ENCODE results near the gene ATG101. TPM values are rescaled to one million over a fixed set of nuclear protein-coding genes. Genes with fewer than 3 reads are reported as not detected.

The ATG101 gene
- total RNA-seq, 4 donors from 2014 or later: 30.3 to 71.4 (median 61.2) TPM

DNA sequence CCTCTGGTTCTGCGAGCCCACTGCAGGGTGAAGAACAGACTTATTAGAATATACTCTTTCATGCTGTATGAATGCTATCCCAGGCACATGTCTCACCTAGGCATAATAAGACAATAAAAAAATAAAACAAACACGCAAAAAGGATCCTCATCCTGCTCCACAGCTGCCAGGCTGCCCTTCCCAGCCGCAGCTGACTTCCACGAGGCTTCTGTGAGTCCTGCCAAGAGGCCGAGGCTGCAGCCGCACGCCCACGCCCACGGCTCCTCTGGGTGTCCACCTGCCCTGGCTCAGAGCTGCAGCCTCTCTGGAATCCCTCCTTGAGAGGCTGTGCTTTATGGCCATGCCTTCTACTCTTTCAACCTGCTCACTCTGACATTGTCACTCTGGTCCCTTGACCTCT lies 16.6 kb downstream of the ATG101 start:
- Histone ChIP-seq H3K4me1 (peaks cover 20 to 24% (median 22%) of the 10 kb centered on the region in 4 donors), H3K27me3 (peaks cover 0 to 48% (median 0%) of the 10 kb centered on the region in 4 donors), H3K9me3 (no peaks in the 10 kb centered on the region), H3K36me3 (no peaks in the 10 kb centered on the region), H3K4me3 (no peak overlapping the region), H3K27ac (replicated peaks in 1 of 4) (no peak overlapping the region)
- TF ChIP-seq POLR2A (IDR thresholded peaks at IDR 0.05; ENCODE audit: low read depth) (no peak), EP300 (IDR thresholded peaks at IDR 0.05) (no peak), POLR2AphosphoS5 (IDR thresholded peaks at IDR 0.05) (no peak)
- TF ChIP-seq, protein P1, sequence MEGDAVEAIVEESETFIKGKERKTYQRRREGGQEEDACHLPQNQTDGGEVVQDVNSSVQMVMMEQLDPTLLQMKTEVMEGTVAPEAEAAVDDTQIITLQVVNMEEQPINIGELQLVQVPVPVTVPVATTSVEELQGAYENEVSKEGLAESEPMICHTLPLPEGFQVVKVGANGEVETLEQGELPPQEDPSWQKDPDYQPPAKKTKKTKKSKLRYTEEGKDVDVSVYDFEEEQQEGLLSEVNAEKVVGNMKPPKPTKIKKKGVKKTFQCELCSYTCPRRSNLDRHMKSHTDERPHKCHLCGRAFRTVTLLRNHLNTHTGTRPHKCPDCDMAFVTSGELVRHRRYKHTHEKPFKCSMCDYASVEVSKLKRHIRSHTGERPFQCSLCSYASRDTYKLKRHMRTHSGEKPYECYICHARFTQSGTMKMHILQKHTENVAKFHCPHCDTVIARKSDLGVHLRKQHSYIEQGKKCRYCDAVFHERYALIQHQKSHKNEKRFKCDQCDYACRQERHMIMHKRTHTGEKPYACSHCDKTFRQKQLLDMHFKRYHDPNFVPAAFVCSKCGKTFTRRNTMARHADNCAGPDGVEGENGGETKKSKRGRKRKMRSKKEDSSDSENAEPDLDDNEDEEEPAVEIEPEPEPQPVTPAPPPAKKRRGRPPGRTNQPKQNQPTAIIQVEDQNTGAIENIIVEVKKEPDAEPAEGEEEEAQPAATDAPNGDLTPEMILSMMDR (IDR thresholded peaks at IDR 0.05): no peak
- DNase-seq (ENCODE audit: extremely low spot score): no peak
- 34% methylated on average over 9 of the region's 9 CpGs for WGBS
- intact Hi-C loops (cut with DNase I): no loop called here

DNA sequence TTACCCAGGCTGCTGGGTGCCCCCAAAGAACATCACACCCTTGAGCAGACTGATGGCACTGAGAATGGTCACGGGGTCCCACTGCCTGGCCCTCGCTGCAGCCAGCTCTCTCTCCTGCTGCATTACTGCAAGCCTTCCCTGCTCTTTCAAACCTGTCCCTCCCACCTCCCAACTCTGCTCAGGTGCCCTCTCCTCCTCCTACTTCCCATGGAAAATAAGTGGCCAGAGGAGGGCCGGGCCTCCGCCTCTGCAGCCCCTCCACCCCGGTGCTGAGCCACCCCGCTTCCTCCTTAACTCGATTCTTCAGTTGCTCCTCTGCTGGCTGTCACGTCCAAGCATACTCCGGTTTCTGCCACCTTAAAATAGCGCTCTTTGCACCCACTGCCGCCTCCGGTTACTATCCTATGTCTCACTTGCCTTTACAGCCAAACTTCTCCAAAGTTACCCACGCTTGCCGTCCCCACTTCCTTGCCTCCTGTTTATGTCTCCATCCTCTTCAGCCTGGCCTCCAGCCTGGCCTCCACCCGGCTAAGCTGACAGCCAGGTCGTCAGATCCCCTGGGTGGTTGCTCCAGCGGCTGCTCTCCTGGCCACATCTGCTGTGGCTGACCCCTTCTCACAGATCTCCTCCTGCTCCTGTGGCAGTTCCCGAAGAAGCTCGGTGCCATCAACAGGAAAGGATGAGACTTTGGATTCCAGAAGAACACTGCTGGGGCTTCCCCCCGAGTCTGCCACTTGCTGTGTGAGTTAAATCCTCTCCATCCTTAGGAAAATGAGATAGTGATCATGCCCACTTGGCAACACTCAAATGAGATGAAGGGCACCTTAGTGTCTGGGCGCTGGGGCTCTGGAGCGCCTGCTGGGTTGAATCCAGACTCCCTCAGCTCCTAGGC lies 17.4 kb downstream of the ATG101 start:
- H3K36me3 ChIP-seq: no peaks in the 10 kb centered on the region
- intact Hi-C loops (cut with DNase I): no loop called here
- H3K9me3 ChIP-seq: no peaks in the 10 kb centered on the region
- H3K27ac ChIP-seq (replicated peaks in 1 of 4): no peak overlapping the region
- DNase-seq (ENCODE audit: extremely low spot score): no peak
- WGBS: 84% methylated on average over 22 of the region's 22 CpGs
- TF ChIP-seq EP300 (IDR thresholded peaks at IDR 0.05): no peak
- H3K4me1 ChIP-seq: peaks cover 12 to 15% (median 14%) of the 10 kb centered on the region in 4 donors
- no peak overlapping the region for H3K4me3 ChIP-seq
- H3K27me3 ChIP-seq: peaks cover 0 to 50% (median 0%) of the 10 kb centered on the region in 4 donors

DNA sequence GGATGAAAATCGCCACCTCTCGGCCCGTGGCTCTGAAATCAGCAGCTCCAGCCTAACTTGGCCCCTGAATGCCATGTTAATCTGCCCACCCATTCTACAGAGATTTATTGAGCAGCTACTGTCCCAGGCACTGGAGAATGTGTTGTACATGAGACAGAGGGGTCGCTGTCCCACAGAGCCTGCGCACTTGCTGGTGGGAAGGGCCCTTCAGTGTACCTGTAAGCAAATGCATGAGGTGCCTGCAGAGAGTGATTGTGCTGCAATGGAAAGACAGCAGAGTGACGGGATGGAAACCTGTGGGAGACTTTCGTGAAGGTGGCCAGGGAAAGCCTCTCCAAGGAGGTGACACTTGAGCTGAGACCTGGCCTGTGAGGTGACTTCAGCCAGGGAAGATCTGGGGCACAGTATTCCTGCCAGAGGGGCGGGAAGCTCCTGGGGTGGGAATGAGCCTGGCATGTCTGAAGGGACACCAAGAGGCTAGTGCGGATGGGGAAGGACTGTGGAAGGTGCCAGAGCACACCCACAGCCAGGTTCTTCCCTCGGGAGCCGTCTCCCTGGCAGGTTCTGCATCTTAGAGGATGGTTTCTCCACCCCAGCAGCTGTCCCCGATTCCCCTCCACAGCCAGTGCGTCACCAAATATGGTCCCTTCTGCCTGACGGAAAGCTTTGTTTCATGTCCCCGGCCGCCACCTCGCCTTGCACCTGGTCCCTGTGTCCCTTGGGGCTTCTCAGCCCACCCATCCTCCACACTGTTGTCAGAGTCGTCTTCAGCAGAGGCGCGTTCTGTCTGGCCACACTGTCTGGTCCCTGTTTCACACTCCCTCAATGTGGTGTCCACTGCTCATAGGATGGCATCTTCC lies 18.4 kb downstream of the ATG101 start:
- TF ChIP-seq EP300 (IDR thresholded peaks at IDR 0.05): no peak
- TF ChIP-seq POLR2AphosphoS5 (IDR thresholded peaks at IDR 0.05): no peak
- TF ChIP-seq POLR2A (IDR thresholded peaks at IDR 0.05; ENCODE audit: low read depth): no peak
- TF ChIP-seq, protein P1 (IDR thresholded peaks at IDR 0.05): no peak
- Histone ChIP-seq H3K4me3 (no peak overlapping the region), H3K27me3 (peaks cover 0 to 50% (median 0%) of the 10 kb centered on the region in 4 donors), H3K4me1 (peaks cover 2 to 5% (median 4%) of the 10 kb centered on the region in 4 donors), H3K9me3 (no peaks in the 10 kb centered on the region), H3K27ac (replicated peaks in 1 of 4) (no peak overlapping the region), H3K36me3 (no peaks in the 10 kb centered on the region)
- intact Hi-C loops (cut with DNase I): no loop called here
- DNase-seq (ENCODE audit: extremely low spot score): no peak
- WGBS: 80% methylated on average over 20 of the region's 20 CpGs

DNA sequence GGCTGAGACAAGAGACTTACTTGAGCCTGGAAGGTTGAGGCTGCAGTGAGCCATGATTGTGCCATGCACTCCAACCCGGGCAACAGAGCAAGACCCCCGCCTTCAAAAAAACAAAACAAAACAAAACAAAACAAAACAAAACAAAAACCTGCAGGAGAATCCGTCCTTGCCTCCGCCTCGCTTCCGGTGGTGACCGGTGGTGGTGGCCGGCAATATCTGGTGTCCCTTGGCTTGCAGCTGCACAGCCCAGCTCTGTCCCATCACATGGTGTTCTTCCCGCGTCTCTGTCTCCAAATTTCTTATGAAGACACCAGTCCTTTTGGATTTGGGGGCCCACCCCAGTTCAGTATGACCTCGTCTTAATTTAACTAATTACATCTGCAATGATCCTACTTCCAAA lies 19.7 kb downstream of the ATG101 start:
- WGBS: 92% methylated on average over 11 of the region's 11 CpGs
- Histone ChIP-seq H3K27ac (replicated peaks in 1 of 4) (no peak overlapping the region), H3K4me1 (no peaks in the 10 kb centered on the region), H3K9me3 (no peaks in the 10 kb centered on the region), H3K27me3 (peaks cover 0 to 50% (median 0%) of the 10 kb centered on the region in 4 donors), H3K4me3 (no peak overlapping the region), H3K36me3 (no peaks in the 10 kb centered on the region)
- no peak for DNase-seq (ENCODE audit: extremely low spot score)
- intact Hi-C loops (cut with DNase I): no loop called here
- TF ChIP-seq POLR2A (IDR thresholded peaks at IDR 0.05; ENCODE audit: low read depth): no peak
- TF ChIP-seq, protein P1 (IDR thresholded peaks at IDR 0.05): no peak
- no peak for TF ChIP-seq POLR2AphosphoS5 (IDR thresholded peaks at IDR 0.05)
- no peak for TF ChIP-seq EP300 (IDR thresholded peaks at IDR 0.05)

DNA sequence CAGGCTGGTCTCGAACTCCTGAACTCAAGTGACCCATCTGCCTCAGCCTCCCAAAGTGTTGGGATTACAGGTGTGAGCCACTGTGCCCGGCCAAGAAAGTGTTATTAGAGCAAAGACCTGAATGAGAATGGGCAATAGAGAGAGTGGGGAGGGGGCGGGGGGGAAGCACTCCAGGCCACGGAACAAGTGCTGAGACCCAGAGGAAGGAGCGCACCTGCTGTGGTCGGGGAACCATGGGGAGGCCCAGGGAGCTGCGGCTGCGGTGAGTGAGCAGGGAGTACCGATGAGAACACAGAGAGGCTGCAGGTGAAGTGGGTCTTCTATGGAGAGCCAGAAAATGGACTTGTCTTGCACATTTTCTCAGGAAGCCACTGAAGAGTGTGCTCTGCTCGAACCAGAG lies 20.5 kb downstream of the ATG101 start:
- TF ChIP-seq, protein P1 (IDR thresholded peaks at IDR 0.05): no peak
- TF ChIP-seq POLR2AphosphoS5 (IDR thresholded peaks at IDR 0.05): no peak
- TF ChIP-seq POLR2A (IDR thresholded peaks at IDR 0.05; ENCODE audit: low read depth): no peak
- TF ChIP-seq EP300 (IDR thresholded peaks at IDR 0.05): no peak
- Histone ChIP-seq H3K27ac (replicated peaks in 1 of 4) (no peak overlapping the region), H3K27me3 (peaks cover 0 to 50% (median 0%) of the 10 kb centered on the region in 4 donors), H3K4me1 (no peaks in the 10 kb centered on the region), H3K9me3 (no peaks in the 10 kb centered on the region), H3K36me3 (no peaks in the 10 kb centered on the region), H3K4me3 (no peak overlapping the region)
- WGBS: 82% methylated on average over 10 of the region's 10 CpGs
- intact Hi-C loops (cut with DNase I): no loop called here
- DNase-seq (ENCODE audit: extremely low spot score): no peak

All from esophagus muscularis mucosa (tissue), 4 donors.